ENCODE data around the gene ORC6. TPM values are rescaled to one million over a fixed set of nuclear protein-coding genes. Genes with fewer than 3 reads are reported as not detected.

ORC6 gene
- polyA plus RNA-seq, 3 donors, result 0.21 to 1.5 (median 0.31) TPM

- no peaks in the 10 kb centered on the region for H3K79me2 ChIP-seq (ENCODE audit: insufficient read depth, low read length)
- H3K4me1 Mint-ChIP-seq, result peaks cover 33% of the 10 kb centered on the region
- H3K4me1 ChIP-seq (ENCODE audit: control insufficient read depth in 1 of 2, insufficient read depth in 2 of 2, low read length in 2 of 2), result peaks cover 32 to 42% of the 10 kb centered on the region in 2 donors
- no peaks in the 10 kb centered on the region for H3K36me3 ChIP-seq (replicated peaks in 1 of 2; ENCODE audit: control insufficient read depth in 1 of 2, insufficient read depth in 2 of 2, low read length in 2 of 2)
- DNase-seq, result no peak
- no peak for TF ChIP-seq CTCF (IDR thresholded peaks at IDR 0.05)
- H2AFZ ChIP-seq (ENCODE audit: insufficient read depth, low read depth, low read length, poor library complexity, severe bottlenecking), result no peak overlapping the region
- H3K4me2 ChIP-seq (replicated peaks; ENCODE audit: extremely low read depth, low read length, poor library complexity, severe bottlenecking), result no peak overlapping the region
- H3K9me3 ChIP-seq (replicated peaks in 1 of 2; ENCODE audit: control insufficient read depth in 1 of 2, insufficient read depth in 1 of 2, low read length in 2 of 2), result no peaks in the 10 kb centered on the region
- H3K4me3 Mint-ChIP-seq, result no peak overlapping the region
- no peak overlapping the region for H3K9ac ChIP-seq (ENCODE audit: insufficient read depth, low read length, poor library complexity, severe bottlenecking)
- H3K9me3 Mint-ChIP-seq, result peaks cover 0 to 2% (median 0%) of the 10 kb centered on the region in 7 donors
- no peak overlapping the region for H3K27ac ChIP-seq (ENCODE audit: low read depth in 1 of 2, low read length in 2 of 2)
- no peak overlapping the region for H3K4me3 ChIP-seq (replicated peaks in 1 of 3; ENCODE audit: low read depth in 2 of 3, low read length in 3 of 3)
- H3K27ac Mint-ChIP-seq, result peak overlapping the region in 2 of 7 donors; percentile 25 to 77
- H3K36me3 Mint-ChIP-seq, result no peaks in the 10 kb centered on the region
- 100% methylated on average over 1 of the region's 7 CpGs for WGBS (ENCODE audit: insufficient coverage)
- H3K27me3 Mint-ChIP-seq (ENCODE audit: low read depth in 3 of 3), result peaks cover 0 to 3% (median 0%) of the 10 kb centered on the region in 3 donors
- no peaks in the 10 kb centered on the region for H3K27me3 ChIP-seq (ENCODE audit: control insufficient read depth in 2 of 2, insufficient read depth in 2 of 2, low read length in 2 of 2)
- intact Hi-C loops (cut with micrococcal nuclease), result no loop called here
- H4K20me1 ChIP-seq (ENCODE audit: insufficient read depth, low read length), result no peaks in the 10 kb centered on the region
Observed at GRCh38 chr16:46745617-46746016, 56.2 kb downstream of the ORC6 start.

- Histone ChIP-seq H3K36me3 (replicated peaks in 1 of 2; ENCODE audit: control insufficient read depth in 1 of 2, insufficient read depth in 2 of 2, low read length in 2 of 2) (no peaks in the 10 kb centered on the region), H3K27ac (ENCODE audit: low read depth in 1 of 2, low read length in 2 of 2) (no peak overlapping the region), H3K4me1 (ENCODE audit: control insufficient read depth in 1 of 2, insufficient read depth in 2 of 2, low read length in 2 of 2) (peaks cover 32 to 42% of the 10 kb centered on the region in 2 donors), H3K9me3 (replicated peaks in 1 of 2; ENCODE audit: control insufficient read depth in 1 of 2, insufficient read depth in 1 of 2, low read length in 2 of 2) (no peaks in the 10 kb centered on the region), H3K9ac (ENCODE audit: insufficient read depth, low read length, poor library complexity, severe bottlenecking) (no peak overlapping the region), H3K4me3 (replicated peaks in 1 of 3; ENCODE audit: low read depth in 2 of 3, low read length in 3 of 3) (no peak overlapping the region), H3K4me2 (replicated peaks; ENCODE audit: extremely low read depth, low read length, poor library complexity, severe bottlenecking) (no peak overlapping the region), H4K20me1 (ENCODE audit: insufficient read depth, low read length) (no peaks in the 10 kb centered on the region), H2AFZ (ENCODE audit: insufficient read depth, low read depth, low read length, poor library complexity, severe bottlenecking) (no peak overlapping the region), H3K27me3 (ENCODE audit: control insufficient read depth in 2 of 2, insufficient read depth in 2 of 2, low read length in 2 of 2) (no peaks in the 10 kb centered on the region), H3K79me2 (ENCODE audit: insufficient read depth, low read length) (no peaks in the 10 kb centered on the region)
- H3K4me3 Mint-ChIP-seq, result no peak overlapping the region
- intact Hi-C loops (cut with micrococcal nuclease), result no loop called here
- peaks cover 0 to 2% (median 0%) of the 10 kb centered on the region in 7 donors for H3K9me3 Mint-ChIP-seq
- H3K27me3 Mint-ChIP-seq (ENCODE audit: low read depth in 3 of 3), result peaks cover 0 to 3% (median 0%) of the 10 kb centered on the region in 3 donors
- 97% methylated on average over 10 of the region's 15 CpGs for WGBS (ENCODE audit: insufficient coverage)
- no peak for TF ChIP-seq CTCF (IDR thresholded peaks at IDR 0.05)
- H3K27ac Mint-ChIP-seq, result no peak overlapping the region
- H3K4me1 Mint-ChIP-seq, result peaks cover 33% of the 10 kb centered on the region
- no peaks in the 10 kb centered on the region for H3K36me3 Mint-ChIP-seq
- no peak for DNase-seq
Observed at GRCh38 chr16:46746821-46747776, 57.6 kb downstream of the ORC6 start.

Other genes starting within 250 kb of the ORC6 start
- gene SHCBP1, start 68.3 kb upstream of the ORC6 start, polyA plus RNA-seq, result 1 to 10 TPM in 1 of 3 donors, under 1 TPM in 2; 0.45 to 2.3 (median 0.93) TPM
- gene VPS35, start 481 bp upstream of the ORC6 start, polyA plus RNA-seq, result 100 to 1,000 TPM in 2 of 3 donors, 10 to 100 TPM in 1; 14.6 to 130 (median 113) TPM
- gene MYLK3, start 58.7 kb downstream of the ORC6 start, polyA plus RNA-seq, result under 1 TPM in 1 of 3 donors, not detected in 2; 0.32 TPM
- 1 to 10 TPM; 6.1 to 9.7 (median 7.6) TPM for gene C16orf87, start 141.5 kb downstream of the ORC6 start, polyA plus RNA-seq
- 1 to 10 TPM in 2 of 3 donors, under 1 TPM in 1; 0.98 to 1.5 (median 1.4) TPM for gene GPT2, start 194.7 kb downstream of the ORC6 start, polyA plus RNA-seq

Measured in CD14-positive monocyte (primary cell).